ENCODE data around the gene GIMAP5. TPM values are rescaled to one million over a fixed set of nuclear protein-coding genes. Genes with fewer than 3 reads are reported as not detected.

Gene GIMAP5
- polyA plus RNA-seq (2012; rRNA removed): not detected in 2 replicates
- not detected in 2 replicates for polyA plus RNA-seq (2012; cell fraction: cytosol; rRNA removed)
- not detected in 2 replicates for polyA plus RNA-seq (2012; cell fraction: nucleus; rRNA removed)

DNA sequence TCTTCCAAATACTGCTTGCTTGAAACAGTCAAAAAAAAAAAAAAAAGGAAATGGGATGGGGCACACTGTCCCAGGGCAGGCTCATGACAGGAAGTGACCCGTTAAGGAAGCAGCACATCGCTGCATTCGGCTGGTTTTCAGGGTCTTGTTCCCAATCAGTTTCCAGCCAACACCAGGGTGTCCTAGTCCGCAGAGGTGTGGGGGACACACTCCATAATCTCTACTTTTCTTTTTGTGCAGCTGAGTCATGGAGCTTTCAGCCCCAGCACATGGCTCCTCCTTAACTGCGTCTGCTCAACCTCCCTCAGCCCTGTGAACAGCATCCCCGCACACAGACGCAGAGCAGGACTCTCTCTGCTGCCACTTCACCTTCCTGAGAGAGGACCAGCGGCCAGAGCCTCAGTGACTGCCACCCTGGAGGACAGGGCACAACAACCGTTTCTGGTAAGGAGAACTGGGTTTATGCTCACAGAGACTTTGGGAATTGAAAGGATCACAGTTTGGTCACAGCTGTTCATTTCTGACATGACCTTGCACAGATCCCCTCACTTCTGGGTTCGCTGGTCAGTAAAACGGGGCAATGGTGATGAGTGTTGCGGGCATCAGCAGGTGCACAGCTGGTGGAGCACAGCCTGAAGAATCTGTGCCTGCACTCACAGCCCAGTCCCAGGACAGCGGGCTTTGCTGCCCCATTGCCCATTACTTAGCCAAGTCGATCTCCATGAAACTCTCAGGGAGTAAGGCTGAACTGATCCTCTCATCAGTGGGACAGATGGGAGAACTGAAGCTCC is at the start of gene GIMAP5:
TSS of gene GIMAP5 (plus strand) at position 154 of the 791 bp plus-strand sequence. CDS start 3,467 bp downstream, outside the sequence.
- no peaks in the 10 kb centered on the region; the same call in 1 of the 2 replicates for H3K27me3 ChIP-seq (ENCODE audit: insufficient read depth)
- H3K4me3 ChIP-seq (ENCODE audit: low read depth in 2 of 2, low read length in 1 of 2): no peak within 1 kb of the TSS
- no peaks in the 10 kb centered on the region for H3F3A ChIP-seq (replicated peaks; ENCODE audit: insufficient read depth)
- ChIA-PET POLR2A (no interaction called here), CTCF (interaction anchor here (1.1 to 2.3 kb wide), 4 partner anchors 11 to 51 kb away, joined by 3 to 5 read pairs (median 3); no protein-coding TSS in a partner anchor)
- 10% methylated on average over 14 of the region's 14 CpGs for WGBS (ENCODE audit: low lambda C conversion rate)
- H3K9ac ChIP-seq: no peak within 1 kb of the TSS
- H2AFZ ChIP-seq (ENCODE audit: low read depth): no peak within 1 kb of the TSS
- H3K4me1 ChIP-seq (ENCODE audit: control insufficient read depth in 1 of 2, insufficient read depth in 2 of 2, low read depth in 1 of 2, low read length in 1 of 2): peaks cover 0 to 2% of the 10 kb centered on the region in 2 experiments; a peak in 1 of 4 replicates
- no peaks in the 10 kb centered on the region for H3K9me3 ChIP-seq
- TF ChIP-seq MXI1 (IDR thresholded peaks at IDR 0.05; ENCODE audit: low read depth, low read length): no peak
- no peak for TF ChIP-seq ZBTB33 (IDR thresholded peaks at IDR 0.05; ENCODE audit: borderline replicate concordance, low read depth)
- TF ChIP-seq RAD21 (IDR thresholded peaks at IDR 0.05; ENCODE audit: low read length): no peak
- TF ChIP-seq CHD2 (IDR thresholded peaks at IDR 0.05; ENCODE audit: low read length, partially characterized antibody): no peak
- no peak for TF ChIP-seq SMC3 (IDR thresholded peaks at IDR 0.05; ENCODE audit: low read depth, low read length)
- TF ChIP-seq FOXJ3 (CRISPR knock-in tag; IDR thresholded peaks at IDR 0.05): no peak
- no peak for TF ChIP-seq SIN3A (IDR thresholded peaks at IDR 0.05; ENCODE audit: borderline replicate concordance, low read depth, low read length)
- TF ChIP-seq FOXM1 (IDR thresholded peaks at IDR 0.05; ENCODE audit: low read depth): no peak
- TF ChIP-seq ELF1 (IDR thresholded peaks at IDR 0.05): no peak
- TF ChIP-seq IRF3 (IDR thresholded peaks at IDR 0.05; ENCODE audit: low read depth, low read length): no peak
- TF ChIP-seq NFIC (IDR thresholded peaks at IDR 0.05; ENCODE audit: borderline replicate concordance): no peak
- H3K36me3 ChIP-seq (replicated peaks in 1 of 2; ENCODE audit: control insufficient read depth in 1 of 2, insufficient read depth in 2 of 2, low read length in 1 of 2): no peaks in the 10 kb centered on the region
- no peaks in the 10 kb centered on the region for H4K20me1 ChIP-seq (ENCODE audit: insufficient read depth)
- H3K27ac ChIP-seq (ENCODE audit: low read depth in 2 of 2, low read length in 1 of 2): no peak within 1 kb of the TSS
- DNase-seq: no peak
- no peaks in the 10 kb centered on the region for H3K79me2 ChIP-seq (ENCODE audit: insufficient read depth)
- no peaks in the 10 kb centered on the region for H3K9me2 ChIP-seq
- peak within 1 kb of the TSS; percentile 39; the same call in 1 of the 2 replicates for H3K4me2 ChIP-seq

DNA sequence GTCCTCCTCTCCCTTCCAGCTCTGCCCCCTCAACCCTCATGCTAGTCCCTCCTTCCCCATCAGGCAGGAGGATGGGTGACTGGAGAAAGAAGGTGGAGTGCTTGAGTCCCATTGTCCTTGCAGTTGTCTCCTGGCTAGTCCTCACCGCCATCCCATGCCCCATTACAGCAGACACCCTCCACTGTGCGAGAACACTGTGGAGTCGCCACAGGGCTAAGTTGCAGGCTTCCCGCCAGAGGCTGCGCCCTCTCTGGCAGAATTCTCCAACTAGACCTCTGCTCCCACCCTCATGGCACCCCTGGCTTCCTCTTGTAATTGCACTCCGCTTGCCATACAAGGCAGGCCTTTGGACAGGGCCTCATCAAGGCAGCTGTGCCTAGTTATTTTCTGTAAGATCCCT is 48.6 kb upstream of the GIMAP5 start:
- Histone ChIP-seq H3K27me3 (ENCODE audit: insufficient read depth) (no peaks in the 10 kb centered on the region), H3K9me2 (no peaks in the 10 kb centered on the region), H4K20me1 (ENCODE audit: insufficient read depth) (no peaks in the 10 kb centered on the region), H3K9ac (no peak overlapping the region), H3K4me1 (ENCODE audit: control insufficient read depth in 1 of 2, insufficient read depth in 2 of 2, low read depth in 1 of 2, low read length in 1 of 2) (no peaks in the 10 kb centered on the region), H3K4me2 (no peak overlapping the region), H3K79me2 (ENCODE audit: insufficient read depth) (no peaks in the 10 kb centered on the region), H3K36me3 (replicated peaks in 1 of 2; ENCODE audit: control insufficient read depth in 1 of 2, insufficient read depth in 2 of 2, low read length in 1 of 2) (no peaks in the 10 kb centered on the region), H3K4me3 (ENCODE audit: low read depth in 2 of 2, low read length in 1 of 2) (no peak overlapping the region), H3F3A (replicated peaks; ENCODE audit: insufficient read depth) (no peaks in the 10 kb centered on the region), H3K27ac (ENCODE audit: low read depth in 2 of 2, low read length in 1 of 2) (no peak overlapping the region), H3K9me3 (no peaks in the 10 kb centered on the region), H2AFZ (ENCODE audit: low read depth) (no peak overlapping the region)
- DNase-seq: no peak
- CTCF ChIA-PET: no interaction called here
- TF ChIP-seq, protein P1, sequence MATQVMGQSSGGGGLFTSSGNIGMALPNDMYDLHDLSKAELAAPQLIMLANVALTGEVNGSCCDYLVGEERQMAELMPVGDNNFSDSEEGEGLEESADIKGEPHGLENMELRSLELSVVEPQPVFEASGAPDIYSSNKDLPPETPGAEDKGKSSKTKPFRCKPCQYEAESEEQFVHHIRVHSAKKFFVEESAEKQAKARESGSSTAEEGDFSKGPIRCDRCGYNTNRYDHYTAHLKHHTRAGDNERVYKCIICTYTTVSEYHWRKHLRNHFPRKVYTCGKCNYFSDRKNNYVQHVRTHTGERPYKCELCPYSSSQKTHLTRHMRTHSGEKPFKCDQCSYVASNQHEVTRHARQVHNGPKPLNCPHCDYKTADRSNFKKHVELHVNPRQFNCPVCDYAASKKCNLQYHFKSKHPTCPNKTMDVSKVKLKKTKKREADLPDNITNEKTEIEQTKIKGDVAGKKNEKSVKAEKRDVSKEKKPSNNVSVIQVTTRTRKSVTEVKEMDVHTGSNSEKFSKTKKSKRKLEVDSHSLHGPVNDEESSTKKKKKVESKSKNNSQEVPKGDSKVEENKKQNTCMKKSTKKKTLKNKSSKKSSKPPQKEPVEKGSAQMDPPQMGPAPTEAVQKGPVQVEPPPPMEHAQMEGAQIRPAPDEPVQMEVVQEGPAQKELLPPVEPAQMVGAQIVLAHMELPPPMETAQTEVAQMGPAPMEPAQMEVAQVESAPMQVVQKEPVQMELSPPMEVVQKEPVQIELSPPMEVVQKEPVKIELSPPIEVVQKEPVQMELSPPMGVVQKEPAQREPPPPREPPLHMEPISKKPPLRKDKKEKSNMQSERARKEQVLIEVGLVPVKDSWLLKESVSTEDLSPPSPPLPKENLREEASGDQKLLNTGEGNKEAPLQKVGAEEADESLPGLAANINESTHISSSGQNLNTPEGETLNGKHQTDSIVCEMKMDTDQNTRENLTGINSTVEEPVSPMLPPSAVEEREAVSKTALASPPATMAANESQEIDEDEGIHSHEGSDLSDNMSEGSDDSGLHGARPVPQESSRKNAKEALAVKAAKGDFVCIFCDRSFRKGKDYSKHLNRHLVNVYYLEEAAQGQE (IDR thresholded peaks at IDR 0.05; ENCODE audit: low read depth, low read length): no peak
- POLR2A ChIA-PET: no interaction called here
- WGBS (ENCODE audit: low lambda C conversion rate): 51% methylated on average over 6 of the region's 6 CpGs
